H1 (cell line): Measurements from ENCODE around the gene NPTXR. TPM values are rescaled to one million over a fixed set of nuclear protein-coding genes. Genes with fewer than 3 reads are reported as not detected.

Experiments
- CTCF ChIA-PET: fragments of 300-600 bp; sonication (Branson Sonifier 250); formaldehyde crosslinking; loops from one replicate; lab custom pipeline; 2021; ENCODE audit not compliant: partially characterized antibody; lab: Charles Lee
- POLR2A ChIA-PET: fragments of 300-600 bp; sonication (Branson Sonifier 250); formaldehyde crosslinking; loops from one replicate; lab custom pipeline; 2021; ENCODE audit warnings: inconsistent platforms; ENCODE audit not compliant: partially characterized antibody; lab: Charles Lee
- DNase-seq, 2 experiments: peaks; one replicate each; pipeline versions ENCODE4 v3.0.0 to v3.0.0-alpha.2; 2010 to 2022; ENCODE audit warnings: low spot score in 2 of 2, low read depth in 1 of 2, mixed read lengths in 1 of 2
- FAIRE-seq: peaks from 2 replicates; lab custom pipeline; 2011; peaks lifted over from hg19 to GRCh38; lab: Jason Lieb, UNC
- H2AFZ ChIP-seq: 2 replicates; pipeline ENCODE4 v1.8.1; 2012; ENCODE audit warnings: low read length, inconsistent platforms
- H2AK5ac ChIP-seq: 2 replicates; pipeline ENCODE4 v1.6.1; 2013; ENCODE audit warnings: low read depth, low read length
- H2BK120ac ChIP-seq: replicated peaks from 2 replicates; pipeline ENCODE3; 2013; ENCODE audit warnings: low read depth, low read length, inconsistent platforms
- H2BK12ac ChIP-seq: 2 replicates; pipeline ENCODE4 v1.6.1; 2013; ENCODE audit warnings: low read depth, low read length
- H2BK15ac ChIP-seq: 2 replicates; pipeline ENCODE4 v1.6.1; 2013; ENCODE audit warnings: low read length
- H2BK20ac ChIP-seq: 2 replicates; pipeline ENCODE4 v1.6.1; 2013; ENCODE audit warnings: low read length
- H2BK5ac ChIP-seq: 2 replicates; pipeline ENCODE4 v1.6.1; 2013; ENCODE audit warnings: low read depth, low read length
- H3K14ac ChIP-seq: 2 replicates; pipeline ENCODE4 v1.6.1; 2013; ENCODE audit warnings: inconsistent platforms; ENCODE audit not compliant: insufficient read length
- H3K18ac ChIP-seq: 2 replicates; pipeline ENCODE4 v1.6.1; 2013; ENCODE audit warnings: low read length; ENCODE audit errors: extremely low read depth
- H3K23ac ChIP-seq: 2 replicates; pipeline ENCODE4 v1.6.1; 2013; ENCODE audit warnings: inconsistent platforms; ENCODE audit not compliant: insufficient read length
- H3K23me2 ChIP-seq: 2 replicates; pipeline ENCODE4 v1.6.1; 2013; ENCODE audit warnings: low read depth, low read length
- H3K27ac ChIP-seq: 2 replicates; pipeline ENCODE4 v1.6.1; 2011; ENCODE audit warnings: low read depth, low read length, inconsistent platforms
- H3K27me3 ChIP-seq, 4 experiments: replicated peaks in 1 of 4; 1 replicate in 1 of 4; 2 replicates in 3 of 4; pipeline versions ENCODE4 v1.6.1 to v1.8.1; 2011 to 2013; ENCODE audit warnings: low read length in 3 of 4, mild to moderate bottlenecking in 3 of 4, inconsistent platforms in 2 of 4, mixed read lengths in 2 of 4, moderate library complexity in 1 of 4; ENCODE audit not compliant: control insufficient read depth in 3 of 4, insufficient read depth in 3 of 4; ENCODE audit errors: extremely low read depth in 1 of 4
- H3K36me3 ChIP-seq, 4 experiments: 2 replicates each; pipeline versions ENCODE4 v1.6.1 to v1.8.1; 2011 to 2013; ENCODE audit warnings: mild to moderate bottlenecking in 4 of 4, low read length in 3 of 4, moderate library complexity in 2 of 4, control low read depth in 1 of 4, inconsistent platforms in 1 of 4; ENCODE audit not compliant: insufficient read depth in 4 of 4, control insufficient read depth in 2 of 4
- H3K4ac ChIP-seq: replicated peaks from 2 replicates; pipeline ENCODE3; 2013; ENCODE audit warnings: low read length, low read depth, mixed read lengths, inconsistent platforms; ENCODE audit not compliant: insufficient read length
- H3K4me1 ChIP-seq, 4 experiments: replicated peaks in 1 of 4; 1 replicate in 1 of 4; 2 replicates in 3 of 4; pipeline versions ENCODE4 v1.6.1 to v1.8.1; 2011 to 2013; ENCODE audit warnings: low read length in 3 of 4, inconsistent platforms in 2 of 4, mixed read lengths in 1 of 4; ENCODE audit not compliant: insufficient read depth in 4 of 4, control insufficient read depth in 3 of 4
- H3K4me2 ChIP-seq, 2 experiments: 2 replicates each; pipeline versions ENCODE4 v1.6.1 to v1.8.1; 2011 to 2013; ENCODE audit warnings: low read depth in 2 of 2, low read length in 2 of 2, control low read depth in 1 of 2, inconsistent platforms in 1 of 2, mild to moderate bottlenecking in 1 of 2; ENCODE audit not compliant: insufficient read depth in 1 of 2
- H3K4me3 ChIP-seq, 4 experiments: fragments of 200-600, 300-600 bp in 1 of 4; sonication (generic), shearing (Covaris generic), sonication (Bioruptor Twin) in 1 of 4; 2 replicates each; pipeline versions ENCODE4 v1.5.1 to v1.8.1; 2011 to 2016; ENCODE audit warnings: low read length in 4 of 4, low read depth in 3 of 4, control low read depth in 2 of 4, inconsistent platforms in 2 of 4, mild to moderate bottlenecking in 2 of 4, mixed read lengths in 1 of 4, moderate library complexity in 1 of 4; ENCODE audit not compliant: insufficient read depth in 2 of 4; ENCODE audit errors: extremely low read depth in 1 of 4
- H3K56ac ChIP-seq: replicated peaks from 2 replicates; pipeline ENCODE3; 2013; ENCODE audit warnings: low read depth, mild to moderate bottlenecking, mixed read lengths, low read length, inconsistent platforms; ENCODE audit not compliant: insufficient read length
- H3K79me1 ChIP-seq: 2 replicates; pipeline ENCODE4 v1.6.1; 2013; ENCODE audit warnings: low read depth, low read length, control low read depth
- H3K79me2 ChIP-seq, 2 experiments: 2 replicates each; pipeline versions ENCODE4 v1.6.1 to v1.8.1; 2012 to 2013; ENCODE audit warnings: low read length in 2 of 2, mild to moderate bottlenecking in 2 of 2, inconsistent platforms in 1 of 2; ENCODE audit not compliant: insufficient read depth in 2 of 2, control insufficient read depth in 1 of 2
- H3K9ac ChIP-seq, 4 experiments: replicated peaks in 1 of 4; 1 replicate in 1 of 4; 2 replicates in 3 of 4; pipeline versions ENCODE4 v1.6.1 to v1.8.1; 2011 to 2013; ENCODE audit warnings: low read depth in 3 of 4, low read length in 3 of 4, control low read depth in 2 of 4, mild to moderate bottlenecking in 2 of 4, moderate library complexity in 2 of 4, inconsistent platforms in 1 of 4; ENCODE audit errors: extremely low read depth in 1 of 4
- H3K9me3 ChIP-seq, 2 experiments: 2 replicates each; pipeline versions ENCODE4 v1.6.1 to v1.8.1; 2012 to 2013; ENCODE audit warnings: mild to moderate bottlenecking in 2 of 2, moderate library complexity in 2 of 2, control low read depth in 1 of 2, inconsistent platforms in 1 of 2, low read depth in 1 of 2, low read length in 1 of 2, mixed read lengths in 1 of 2; ENCODE audit not compliant: insufficient read depth in 2 of 2
- H4K20me1 ChIP-seq, 2 experiments: replicated peaks in 1 of 2; 2 replicates each; pipeline versions ENCODE3 to v1.8.1; 2011 to 2013; ENCODE audit warnings: inconsistent platforms in 2 of 2, low read length in 2 of 2, mild to moderate bottlenecking in 1 of 2; ENCODE audit not compliant: insufficient read depth in 2 of 2, control insufficient read depth in 1 of 2
- H4K5ac ChIP-seq: 2 replicates; pipeline ENCODE4 v1.6.1; 2013; ENCODE audit warnings: low read length, low read depth, mixed read lengths, inconsistent platforms; ENCODE audit not compliant: insufficient read length
- H4K8ac ChIP-seq: 2 replicates; pipeline ENCODE4 v1.8.0; 2013; ENCODE audit warnings: mild to moderate bottlenecking, moderate library complexity, low read length, inconsistent platforms; ENCODE audit not compliant: insufficient read depth; ENCODE audit errors: extremely low read depth
- H4K91ac ChIP-seq: replicated peaks from 2 replicates; pipeline ENCODE3; 2013; ENCODE audit warnings: low read length, mixed read lengths, inconsistent platforms; ENCODE audit not compliant: insufficient read length
- WGBS, 2 experiments: shearing (Covaris generic) in 1 of 2; methylation state at CpG; one replicate each; pipeline versions ENCODE4 v1.1.6 to v1.1.7; 2013 to 2015; ENCODE audit warnings: low lambda C conversion rate in 2 of 2, mixed read lengths in 2 of 2, inconsistent platforms in 1 of 2, low coverage in 1 of 2, missing lambda C conversion rate in 1 of 2; ENCODE audit not compliant: insufficient replicate concordance in 2 of 2, insufficient coverage in 1 of 2, insufficient read length in 1 of 2; ENCODE audit errors: extremely low coverage in 1 of 2, missing lambda C conversion rate in 1 of 2; 5-methylcytosine and 5-hydroxymethylcytosine counted together
- polyA plus RNA-seq, 7 experiments: library from polyadenylated mRNA; depleted of rRNA in 3 of 7; stranded (reverse) in 5 of 7; unstranded in 2 of 7; fragments of >200 nt in 5 of 7; fragments of 200-250 nt in 2 of 7; gene quantifications; 1 replicate in 5 of 7; 2 replicates in 1 of 7; 4 replicates in 1 of 7; pipeline versions ENCODE4 v1.2.1 to v1.2.3, GENCODE V29; 2011 to 2013; ENCODE audit warnings: missing spikeins in 2 of 7, mixed read lengths in 2 of 7
- total RNA-seq: library from RNA; stranded (reverse); fragmentation: NEBNext Ultra II Directional; extraction: Animal tissue kit (Norgen Biotek cat#: 25700); gene quantifications from 2 replicates; pipeline ENCODE4 v1.2.1, GENCODE V29; 2021

Gene NPTXR
- total and polyA plus RNA-seq, 2 of the 8 experiments (the other 6 are each of a cell fraction or from before 2014, with no cell fraction given): 3.7 to 6.4 TPM

DNA sequence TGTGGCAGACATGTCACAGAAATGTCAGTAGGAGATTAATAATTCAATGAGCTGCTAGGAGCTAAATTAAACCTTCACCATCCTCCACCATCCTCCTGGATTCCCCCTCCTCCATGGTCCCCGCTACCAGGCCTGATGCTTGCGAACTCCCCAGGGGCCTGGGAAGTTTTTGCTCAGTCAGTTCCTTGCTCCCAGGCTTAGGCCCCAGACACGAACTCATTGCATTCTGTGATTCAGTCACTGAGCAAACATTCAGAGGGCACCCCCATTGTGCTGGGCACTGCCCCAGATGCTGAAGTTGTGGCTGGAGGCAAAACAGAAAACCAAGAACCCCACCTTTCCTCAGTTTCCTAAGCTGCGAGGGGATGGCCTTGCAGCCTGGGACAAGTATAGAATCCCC lies 14.3 kb downstream of the NPTXR start:
- Histone ChIP-seq H3K18ac (no peak overlapping the region), H4K5ac (no peak overlapping the region), H3K4me2 (no peak overlapping the region), H3K79me2 (no peaks in the 10 kb centered on the region), H4K8ac (no peak overlapping the region), H3K4me3 (no peak overlapping the region), H2BK12ac (no peak overlapping the region), H2BK15ac (no peak overlapping the region), H3K9ac (no peak overlapping the region), H3K9me3 (no peaks in the 10 kb centered on the region), H3K4me1 (peaks cover 0 to 6% (median 2%) of the 10 kb centered on the region in 4 experiments; a peak in 2 of 7 replicates), H2BK20ac (no peak overlapping the region), H4K91ac (no peak overlapping the region), H3K4ac (no peak overlapping the region), H2BK120ac (no peak overlapping the region), H3K23me2 (peaks cover 1% of the 10 kb centered on the region; the same call in 1 of the 2 replicates), H2AFZ (no peak overlapping the region), H3K56ac (no peak overlapping the region), H3K27me3 (no peaks in the 10 kb centered on the region), H3K36me3 (no peaks in the 10 kb centered on the region), H3K79me1 (peaks cover 3% of the 10 kb centered on the region; the same call in 1 of the 2 replicates), H2BK5ac (no peak overlapping the region), H3K14ac (no peak overlapping the region), H4K20me1 (peaks cover 0 to 1% of the 10 kb centered on the region in 2 experiments), H3K23ac (no peak overlapping the region), H3K27ac (no peak overlapping the region), H2AK5ac (no peak overlapping the region)
- FAIRE-seq (no peak), DNase-seq (no peak)
- POLR2A ChIA-PET: interaction anchor here (1.1 to 1.2 kb wide), 2 partner anchors 10 to 61 kb away, joined by 3 read pairs; no protein-coding TSS in a partner anchor
- CTCF ChIA-PET: interaction anchor here (0.8 to 6.8 kb wide), 7 partner anchors 7 to 60 kb away, joined by 3 to 53 read pairs (median 3); no protein-coding TSS in a partner anchor
- WGBS, 2 experiments: 95% methylated on average over 4 of the region's 4 CpGs; no CpG with 5 or more reads in 1 of the 2 experiments
